Fibroblast of mammary gland (primary cell): ENCODE measurements around the gene DCST2.

Source experiments
- DNase-seq: peaks from one replicate; pipeline ENCODE4 v3.0.0-alpha.2; 2010; ENCODE audit warnings: low read depth
- H3K4me3 ChIP-seq: 2 replicates; pipeline ENCODE4 v1.5.1; 2011; ENCODE audit warnings: low read depth, mild to moderate bottlenecking, low read length, moderate library complexity; ENCODE audit not compliant: control insufficient read depth
- TF ChIP-seq, protein P1 (sequence below): conservative IDR thresholded peaks from 2 replicates; pipeline ENCODE4 v1.5.1; 2011; ENCODE audit warnings: low read depth, low read length, inconsistent platforms; ENCODE audit not compliant: control insufficient read depth, insufficient read depth

The DCST2 gene

DNA sequence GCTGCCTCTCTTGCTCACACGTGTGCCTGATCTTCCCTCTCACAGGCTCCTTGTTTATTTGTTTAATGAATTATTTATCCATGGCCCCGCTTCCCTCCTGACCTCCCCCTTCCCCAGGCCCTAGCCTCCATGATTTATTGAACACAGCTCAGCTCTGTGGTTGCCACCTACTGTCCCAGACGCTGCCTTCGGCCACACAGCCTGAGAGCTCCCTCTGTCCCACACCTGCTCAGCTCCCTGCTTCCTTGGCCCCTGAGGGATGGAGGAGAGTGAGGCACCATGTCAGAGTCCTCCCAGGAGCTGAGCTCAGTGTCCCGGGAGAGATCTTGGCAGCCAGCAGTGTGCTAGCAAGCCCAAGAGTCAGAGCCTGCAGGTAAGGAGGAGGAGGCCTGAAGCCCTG, 42.0 kb upstream of the DCST2 start:
- no peak for DNase-seq
- H3K4me3 ChIP-seq = no peak overlapping the region
- TF ChIP-seq, protein P1, sequence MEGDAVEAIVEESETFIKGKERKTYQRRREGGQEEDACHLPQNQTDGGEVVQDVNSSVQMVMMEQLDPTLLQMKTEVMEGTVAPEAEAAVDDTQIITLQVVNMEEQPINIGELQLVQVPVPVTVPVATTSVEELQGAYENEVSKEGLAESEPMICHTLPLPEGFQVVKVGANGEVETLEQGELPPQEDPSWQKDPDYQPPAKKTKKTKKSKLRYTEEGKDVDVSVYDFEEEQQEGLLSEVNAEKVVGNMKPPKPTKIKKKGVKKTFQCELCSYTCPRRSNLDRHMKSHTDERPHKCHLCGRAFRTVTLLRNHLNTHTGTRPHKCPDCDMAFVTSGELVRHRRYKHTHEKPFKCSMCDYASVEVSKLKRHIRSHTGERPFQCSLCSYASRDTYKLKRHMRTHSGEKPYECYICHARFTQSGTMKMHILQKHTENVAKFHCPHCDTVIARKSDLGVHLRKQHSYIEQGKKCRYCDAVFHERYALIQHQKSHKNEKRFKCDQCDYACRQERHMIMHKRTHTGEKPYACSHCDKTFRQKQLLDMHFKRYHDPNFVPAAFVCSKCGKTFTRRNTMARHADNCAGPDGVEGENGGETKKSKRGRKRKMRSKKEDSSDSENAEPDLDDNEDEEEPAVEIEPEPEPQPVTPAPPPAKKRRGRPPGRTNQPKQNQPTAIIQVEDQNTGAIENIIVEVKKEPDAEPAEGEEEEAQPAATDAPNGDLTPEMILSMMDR = no peak

DNA sequence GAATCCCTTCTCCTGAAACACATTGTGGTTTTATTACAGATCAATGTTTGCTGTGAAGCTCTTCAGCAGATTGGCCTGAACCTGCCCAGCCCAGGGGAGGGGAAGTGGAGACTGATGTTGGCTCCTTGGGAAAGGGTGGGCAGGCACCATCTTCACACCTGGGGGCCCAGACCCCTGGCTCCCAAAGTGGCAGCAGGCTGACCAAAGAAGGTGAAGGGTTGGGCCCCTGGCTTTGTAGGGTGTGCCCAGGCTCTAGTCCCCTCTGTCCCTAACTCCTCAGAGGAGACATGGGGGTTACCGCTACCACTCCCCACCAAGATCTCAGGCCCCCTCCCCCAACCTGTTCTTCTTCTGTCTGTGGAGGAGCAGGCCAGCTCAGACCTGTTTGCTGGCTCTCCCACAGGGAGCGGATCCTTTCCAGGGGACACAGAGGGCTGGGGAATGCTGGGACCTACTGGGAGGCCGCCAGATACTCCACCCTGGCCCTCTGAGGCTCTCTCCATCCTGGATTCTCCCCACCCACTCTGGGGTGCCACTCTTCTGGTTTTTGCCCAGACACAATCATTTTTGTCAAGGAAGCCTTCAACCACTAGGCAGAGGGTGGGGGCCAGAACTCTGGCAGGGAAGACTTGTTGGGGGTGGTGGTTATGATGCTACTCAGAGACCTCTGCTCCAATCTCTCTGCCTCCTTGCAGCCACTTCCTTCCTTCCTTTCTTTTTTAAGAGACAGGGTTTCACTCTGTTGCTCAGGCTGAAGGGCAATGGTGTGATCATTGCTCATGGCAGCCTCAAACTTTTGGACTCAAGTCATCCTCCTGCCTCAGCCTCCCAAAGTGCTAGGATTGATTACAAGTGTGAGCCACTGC, 40.0 kb upstream of the DCST2 start:
- TF ChIP-seq, protein P1 = no peak
- no peak overlapping the region for H3K4me3 ChIP-seq

DNA sequence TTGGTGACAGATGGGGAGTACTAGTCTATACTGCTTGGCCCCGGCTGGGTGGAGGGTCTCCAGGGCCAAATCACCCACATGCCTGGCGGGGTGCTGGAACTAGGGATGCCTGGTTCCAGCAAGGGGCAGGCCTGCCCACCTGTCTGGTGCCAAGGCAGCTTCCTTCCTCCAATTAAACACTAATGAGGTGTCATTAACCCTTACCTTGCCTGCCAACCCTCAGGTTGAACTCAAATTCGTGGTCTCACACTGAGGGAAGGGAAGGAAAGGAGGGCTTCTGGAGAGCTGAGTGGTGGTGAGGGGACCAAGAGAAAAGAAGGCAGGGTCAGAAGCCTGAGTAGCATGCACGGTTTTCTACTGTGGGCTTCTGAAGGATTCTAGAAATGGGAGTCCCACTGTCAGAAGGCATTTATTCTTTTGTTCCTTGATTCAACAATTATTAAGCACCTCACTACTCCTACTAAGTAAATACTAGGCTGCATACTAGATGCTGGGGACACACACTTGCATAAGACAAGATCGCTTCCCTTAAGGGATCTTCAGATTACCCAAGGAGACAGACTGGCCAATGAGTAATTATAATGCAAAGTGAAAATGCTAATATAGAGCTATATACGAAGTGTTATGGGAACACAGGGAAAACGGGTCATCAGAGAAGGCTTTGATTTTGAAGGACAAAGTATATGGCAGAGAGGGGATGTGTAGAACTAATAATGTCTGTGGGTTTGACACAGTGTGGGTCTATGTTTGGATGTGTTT, 39.1 kb upstream of the DCST2 start:
- no peak overlapping the region for H3K4me3 ChIP-seq
- TF ChIP-seq, protein P1 = no peak
- no peak for DNase-seq

More for the DNA sequence above, 40.0 kb upstream of the DCST2 start:
- DNase-seq = no peak

DNA sequence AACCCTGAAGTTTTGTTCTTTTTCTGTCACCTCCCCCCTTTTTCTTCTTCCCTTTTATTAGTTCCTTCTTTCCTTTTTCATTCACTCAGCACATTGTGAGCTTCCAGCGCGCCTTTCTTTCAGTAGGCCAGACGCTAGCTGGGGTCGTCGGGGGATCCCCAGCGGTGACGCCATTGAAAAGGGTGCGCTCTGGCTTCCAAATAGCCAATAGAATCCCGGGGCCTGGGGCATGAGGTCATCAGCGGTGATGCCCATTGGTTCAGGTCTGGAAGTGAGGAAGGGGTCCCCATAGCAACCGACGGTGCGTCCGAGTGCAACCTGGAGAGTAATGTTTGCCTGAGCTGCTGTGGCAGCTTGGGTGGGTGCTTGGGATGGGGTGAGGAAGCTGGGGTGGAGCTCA, 38.1 kb upstream of the DCST2 start:
- DNase-seq = no peak
- H3K4me3 ChIP-seq = no peak overlapping the region

DNA sequence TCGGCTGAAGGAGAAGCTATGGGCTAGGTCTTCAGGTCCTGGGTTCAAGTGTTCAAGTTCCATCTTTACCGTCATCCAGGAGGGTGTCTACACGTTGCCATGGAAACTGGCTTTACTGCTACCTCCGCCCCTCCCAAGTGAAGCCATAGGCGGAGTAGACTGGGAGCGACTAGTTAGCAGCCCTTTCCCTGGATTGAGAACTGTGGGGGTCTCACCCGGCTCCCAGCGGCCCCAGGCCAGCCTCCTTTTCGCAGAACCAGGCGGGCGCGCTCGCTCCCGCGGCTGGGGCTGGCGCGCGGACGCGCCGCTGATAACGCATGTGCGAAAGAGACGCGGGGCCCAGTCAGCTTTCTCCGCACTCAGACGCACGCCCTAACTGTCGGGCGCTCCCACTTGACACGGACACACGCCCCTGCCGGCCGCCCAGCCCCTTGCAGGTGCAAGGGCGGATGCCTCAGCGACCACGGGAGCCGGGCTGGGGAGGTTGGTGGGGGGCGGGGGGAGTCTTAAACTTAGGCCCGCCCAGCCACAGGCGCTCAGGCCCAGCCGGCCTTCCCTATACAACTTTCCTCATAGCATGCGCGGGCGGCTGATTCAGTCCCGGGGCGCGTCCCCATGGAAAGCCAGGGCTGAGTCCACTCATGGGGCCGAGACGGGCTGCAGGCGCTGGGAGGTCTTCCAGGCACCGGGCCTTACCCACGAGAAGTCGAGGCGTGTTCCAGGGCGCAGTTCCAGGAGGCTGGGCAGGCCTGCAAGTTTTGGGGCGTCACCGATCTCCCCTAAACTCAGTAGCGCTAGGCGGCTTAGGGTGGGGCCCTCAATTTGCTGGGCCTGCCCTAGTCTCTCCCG, 37.4 kb upstream of the DCST2 start:
- TF ChIP-seq, protein P1 = no peak
- peak; percentile 71 for DNase-seq
- H3K4me3 ChIP-seq = peak overlapping the region; percentile 53

More for the DNA sequence above, 38.1 kb upstream of the DCST2 start:
- TF ChIP-seq, protein P1 = no peak

DNA sequence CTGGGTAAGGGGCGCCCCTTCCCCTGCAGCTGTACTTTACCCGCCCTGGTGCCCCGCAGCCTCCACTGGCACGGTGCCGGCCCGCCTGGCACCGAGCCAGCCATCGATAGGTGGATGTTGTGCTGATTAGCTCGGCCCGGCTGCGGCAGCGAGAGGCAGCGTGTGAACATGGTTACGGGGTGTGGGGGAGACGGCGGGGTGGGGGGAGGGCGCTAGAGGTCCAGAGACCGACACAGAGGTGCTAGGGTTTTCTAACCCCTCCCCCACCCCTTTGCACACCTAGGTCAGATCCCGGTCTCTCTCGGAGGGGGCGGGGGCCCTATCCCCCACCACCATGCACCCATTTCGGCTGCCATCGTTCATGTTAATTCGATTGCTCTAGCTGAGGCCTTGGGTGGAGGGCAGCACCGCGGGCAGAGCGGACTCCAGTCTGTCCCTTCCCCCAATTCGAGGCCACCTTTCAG, 36.6 kb upstream of the DCST2 start:
- H3K4me3 ChIP-seq = peak overlapping the region; percentile 53
- TF ChIP-seq, protein P1 = no peak
- no peak for DNase-seq
